ENCODE measurements around the gene LITAF.
A peak's percentile ranks its signal among the peaks of the same experiment; 100 is the strongest.

Gene LITAF

GRCh38 chr16:11634312-11634711 is 47.6 kb upstream of the LITAF start:
- Histone ChIP-seq H3K4me3 (replicated peaks; ENCODE audit: insufficient read depth, low read length) (no peak overlapping the region), H3K27ac (replicated peaks) (no peak overlapping the region), H3K27me3 (ENCODE audit: insufficient read depth, poor library complexity, severe bottlenecking) (no peaks in the 10 kb centered on the region)
- peak; percentile 59; the same call in 1 of the 2 replicates for TF ChIP-seq SPI1 (IDR thresholded peaks at IDR 0.05; ENCODE audit: borderline replicate concordance, low read depth)
- no peak for TF ChIP-seq POLR2AphosphoS5 (IDR thresholded peaks at IDR 0.05; ENCODE audit: low read depth)
- DNase-seq (ENCODE audit: low read depth in 1 of 2, low spot score in 1 of 2) = peak in 1 of 2 experiments; percentile 66

GRCh38 chr16:11633113-11633512 is 46.4 kb upstream of the LITAF start:
- Histone ChIP-seq H3K27me3 (ENCODE audit: insufficient read depth, poor library complexity, severe bottlenecking) (no peaks in the 10 kb centered on the region), H3K27ac (replicated peaks) (no peak overlapping the region), H3K4me3 (replicated peaks; ENCODE audit: insufficient read depth, low read length) (no peak overlapping the region)
- TF ChIP-seq POLR2AphosphoS5 (IDR thresholded peaks at IDR 0.05; ENCODE audit: low read depth) (no peak), CTCF (IDR thresholded peaks at IDR 0.05; ENCODE audit: insufficient read depth, low read length) (no peak), SPI1 (IDR thresholded peaks at IDR 0.05; ENCODE audit: borderline replicate concordance, low read depth) (no peak), REST (IDR thresholded peaks at IDR 0.05; ENCODE audit: insufficient replicate concordance, low read depth) (no peak), GABPA (IDR thresholded peaks at IDR 0.05; ENCODE audit: low read depth) (no peak)
- no peak for DNase-seq (ENCODE audit: low read depth in 1 of 2, low spot score in 1 of 2)

GRCh38 chr16:11632455-11632939 is 45.8 kb upstream of the LITAF start:
- Histone ChIP-seq H3K27ac (replicated peaks) (no peak overlapping the region), H3K27me3 (ENCODE audit: insufficient read depth, poor library complexity, severe bottlenecking) (no peaks in the 10 kb centered on the region), H3K4me3 (replicated peaks; ENCODE audit: insufficient read depth, low read length) (no peak overlapping the region)
- no peak for TF ChIP-seq SPI1 (IDR thresholded peaks at IDR 0.05; ENCODE audit: borderline replicate concordance, low read depth)
- TF ChIP-seq CTCF (IDR thresholded peaks at IDR 0.05; ENCODE audit: insufficient read depth, low read length) = no peak
- TF ChIP-seq REST (IDR thresholded peaks at IDR 0.05; ENCODE audit: insufficient replicate concordance, low read depth) = no peak
- TF ChIP-seq GABPA (IDR thresholded peaks at IDR 0.05; ENCODE audit: low read depth) = no peak
- no peak for TF ChIP-seq POLR2AphosphoS5 (IDR thresholded peaks at IDR 0.05; ENCODE audit: low read depth)
- DNase-seq (ENCODE audit: low read depth in 1 of 2, low spot score in 1 of 2) = peak in 1 of 2 experiments; percentile 34

- H3K27me3 ChIP-seq (ENCODE audit: insufficient read depth, poor library complexity, severe bottlenecking) = no peaks in the 10 kb centered on the region
- no peak overlapping the region for H3K27ac ChIP-seq (replicated peaks)
- TF ChIP-seq GABPA (IDR thresholded peaks at IDR 0.05; ENCODE audit: low read depth) (no peak), POLR2AphosphoS5 (IDR thresholded peaks at IDR 0.05; ENCODE audit: low read depth) (no peak), CTCF (IDR thresholded peaks at IDR 0.05; ENCODE audit: insufficient read depth, low read length) (no peak), REST (IDR thresholded peaks at IDR 0.05; ENCODE audit: insufficient replicate concordance, low read depth) (no peak), SPI1 (IDR thresholded peaks at IDR 0.05; ENCODE audit: borderline replicate concordance, low read depth) (no peak)
- DNase-seq (ENCODE audit: low read depth in 1 of 2, low spot score in 1 of 2) = no peak
- no peak overlapping the region for H3K4me3 ChIP-seq (replicated peaks; ENCODE audit: insufficient read depth, low read length)
Observed at GRCh38 chr16:11631214-11631613, 44.5 kb upstream of the LITAF start.
